NB4 (cell line): ENCODE results near the gene KRT5.

Experiments used
- DNase-seq: peaks from one replicate; pipeline ENCODE4 v3.0.0; 2010; ENCODE audit warnings: low read depth
- H3K4me3 ChIP-seq: one replicate; pipeline ENCODE4 v1.5.1; 2011; ENCODE audit warnings: mild to moderate bottlenecking, low read depth, low read length, moderate library complexity
- MAX ChIP-seq: IDR thresholded peaks from 2 replicates; pipeline ENCODE4 v1.6.1; 2011; ENCODE audit warnings: low read depth, low read length
- MYC ChIP-seq: IDR thresholded peaks from 2 replicates; pipeline ENCODE4 v1.6.1; 2011; ENCODE audit warnings: low read depth, low read length
- POLR2A ChIP-seq: IDR thresholded peaks from 2 replicates; pipeline ENCODE4 v1.6.1; 2011; ENCODE audit warnings: mild to moderate bottlenecking; ENCODE audit not compliant: insufficient read length; ENCODE audit errors: extremely low read depth
- TF ChIP-seq, protein P1 (sequence below): IDR thresholded peaks from one replicate; pipeline ENCODE4 v1.5.1; 2012; ENCODE audit warnings: low read depth, low read length

KRT5 gene

GRCh38 chr12:52535574-52535973, 15.4 kb upstream of the KRT5 start:
- no peak for DNase-seq
- no peak overlapping the region for H3K4me3 ChIP-seq
- TF ChIP-seq, protein P1, sequence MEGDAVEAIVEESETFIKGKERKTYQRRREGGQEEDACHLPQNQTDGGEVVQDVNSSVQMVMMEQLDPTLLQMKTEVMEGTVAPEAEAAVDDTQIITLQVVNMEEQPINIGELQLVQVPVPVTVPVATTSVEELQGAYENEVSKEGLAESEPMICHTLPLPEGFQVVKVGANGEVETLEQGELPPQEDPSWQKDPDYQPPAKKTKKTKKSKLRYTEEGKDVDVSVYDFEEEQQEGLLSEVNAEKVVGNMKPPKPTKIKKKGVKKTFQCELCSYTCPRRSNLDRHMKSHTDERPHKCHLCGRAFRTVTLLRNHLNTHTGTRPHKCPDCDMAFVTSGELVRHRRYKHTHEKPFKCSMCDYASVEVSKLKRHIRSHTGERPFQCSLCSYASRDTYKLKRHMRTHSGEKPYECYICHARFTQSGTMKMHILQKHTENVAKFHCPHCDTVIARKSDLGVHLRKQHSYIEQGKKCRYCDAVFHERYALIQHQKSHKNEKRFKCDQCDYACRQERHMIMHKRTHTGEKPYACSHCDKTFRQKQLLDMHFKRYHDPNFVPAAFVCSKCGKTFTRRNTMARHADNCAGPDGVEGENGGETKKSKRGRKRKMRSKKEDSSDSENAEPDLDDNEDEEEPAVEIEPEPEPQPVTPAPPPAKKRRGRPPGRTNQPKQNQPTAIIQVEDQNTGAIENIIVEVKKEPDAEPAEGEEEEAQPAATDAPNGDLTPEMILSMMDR = no peak
- TF ChIP-seq MYC = no peak
- TF ChIP-seq POLR2A = no peak
- TF ChIP-seq MAX = no peak

- TF ChIP-seq POLR2A (no peak), MAX (peak; percentile 30; the same call in 1 of the 2 replicates), MYC (no peak)
- TF ChIP-seq, protein P1 = peak; percentile 23
- H3K4me3 ChIP-seq = no peak overlapping the region
- peak; percentile 25 for DNase-seq
Measured at GRCh38 chr12:52534482-52534881, 14.3 kb upstream of the KRT5 start.

GRCh38 chr12:52533686-52534470, 13.7 kb upstream of the KRT5 start:
- no peak for DNase-seq
- no peak overlapping the region for H3K4me3 ChIP-seq
- no peak for TF ChIP-seq POLR2A
- no peak for TF ChIP-seq MYC
- TF ChIP-seq MAX = no peak
- TF ChIP-seq, protein P1 = no peak

DNA sequence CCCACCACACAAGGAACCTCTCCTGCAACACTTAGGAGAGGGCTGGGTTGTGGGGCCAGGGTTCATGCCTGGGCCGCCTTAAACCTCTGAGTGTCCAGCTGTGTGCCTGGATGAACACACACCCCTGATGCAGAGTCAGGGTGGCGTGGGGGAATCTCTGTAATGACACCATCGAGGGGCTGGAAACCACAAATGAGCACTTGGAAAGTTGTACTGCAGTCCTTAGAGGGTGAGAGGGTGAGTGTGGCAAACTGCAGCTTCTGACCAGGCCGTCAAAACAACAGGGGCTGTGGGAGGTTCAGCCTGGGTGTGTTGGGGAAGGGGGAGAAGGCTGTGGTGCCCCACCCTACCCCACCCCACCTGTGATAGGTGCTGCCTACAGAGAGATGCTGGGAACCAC, 12.4 kb upstream of the KRT5 start:
- no peak overlapping the region for H3K4me3 ChIP-seq
- no peak for DNase-seq
- TF ChIP-seq MYC (no peak), POLR2A (no peak), MAX (no peak)
- TF ChIP-seq, protein P1 = no peak

DNA sequence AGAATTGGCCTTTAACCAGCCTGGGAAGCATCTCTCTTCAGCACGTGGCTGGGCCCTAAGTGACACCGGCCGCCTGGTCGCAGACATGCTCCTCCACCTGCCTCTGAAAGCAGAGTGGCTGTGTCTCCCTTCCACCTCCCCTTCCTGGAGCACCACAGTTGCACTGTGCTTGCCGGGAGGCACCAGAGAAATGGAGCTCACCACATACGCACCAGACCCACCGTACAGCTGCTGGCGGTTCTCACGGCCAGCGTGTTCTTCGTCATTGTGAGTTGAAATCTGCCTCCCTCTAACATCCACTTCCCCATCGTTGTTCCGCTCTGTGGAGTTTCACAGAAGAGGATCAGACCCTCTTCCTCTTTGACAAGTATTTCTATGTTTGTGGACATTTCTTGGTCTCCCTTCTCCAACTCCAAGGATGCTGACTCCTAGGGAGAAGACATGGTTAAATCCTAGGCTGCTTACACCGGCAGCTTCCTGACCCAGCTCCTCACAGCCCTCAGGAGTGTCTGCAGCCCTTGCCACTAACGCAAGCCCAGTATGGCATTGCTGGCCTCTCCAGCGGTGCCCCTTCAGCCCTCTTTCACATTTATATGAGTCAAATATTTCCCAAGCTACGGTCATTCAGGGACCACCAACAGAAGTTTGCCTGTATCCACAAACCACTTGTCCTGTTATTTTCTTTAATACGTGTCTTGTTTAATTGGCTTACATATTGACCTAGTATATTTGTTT, 11.5 kb upstream of the KRT5 start:
- TF ChIP-seq MYC = no peak
- TF ChIP-seq, protein P1 = no peak
- no peak for TF ChIP-seq POLR2A
- TF ChIP-seq MAX = no peak
- no peak overlapping the region for H3K4me3 ChIP-seq
- DNase-seq = no peak
